OCI-LY1 (cell line): ENCODE measurements around the gene HNRNPC.

Experiments
- EZH2 ChIP-seq: fragments of 200-600 bp; sonication (generic), shearing (Covaris generic); IDR thresholded peaks from 2 replicates; pipeline ENCODE4 v1.8.0; 2017; ENCODE audit warnings: borderline replicate concordance, mixed run types, mild to moderate bottlenecking, antibody characterized with exemption, low read length, moderate library complexity, mixed read lengths
- TF ChIP-seq, protein P1 (sequence below): fragments of 200-600 bp; sonication (generic), shearing (Covaris generic); IDR thresholded peaks from 2 replicates; pipeline ENCODE4 v1.5.1; 2017; ENCODE audit warnings: mild to moderate bottlenecking, antibody characterized with exemption, low read length, moderate library complexity, mixed read lengths

- TF ChIP-seq, protein P1, sequence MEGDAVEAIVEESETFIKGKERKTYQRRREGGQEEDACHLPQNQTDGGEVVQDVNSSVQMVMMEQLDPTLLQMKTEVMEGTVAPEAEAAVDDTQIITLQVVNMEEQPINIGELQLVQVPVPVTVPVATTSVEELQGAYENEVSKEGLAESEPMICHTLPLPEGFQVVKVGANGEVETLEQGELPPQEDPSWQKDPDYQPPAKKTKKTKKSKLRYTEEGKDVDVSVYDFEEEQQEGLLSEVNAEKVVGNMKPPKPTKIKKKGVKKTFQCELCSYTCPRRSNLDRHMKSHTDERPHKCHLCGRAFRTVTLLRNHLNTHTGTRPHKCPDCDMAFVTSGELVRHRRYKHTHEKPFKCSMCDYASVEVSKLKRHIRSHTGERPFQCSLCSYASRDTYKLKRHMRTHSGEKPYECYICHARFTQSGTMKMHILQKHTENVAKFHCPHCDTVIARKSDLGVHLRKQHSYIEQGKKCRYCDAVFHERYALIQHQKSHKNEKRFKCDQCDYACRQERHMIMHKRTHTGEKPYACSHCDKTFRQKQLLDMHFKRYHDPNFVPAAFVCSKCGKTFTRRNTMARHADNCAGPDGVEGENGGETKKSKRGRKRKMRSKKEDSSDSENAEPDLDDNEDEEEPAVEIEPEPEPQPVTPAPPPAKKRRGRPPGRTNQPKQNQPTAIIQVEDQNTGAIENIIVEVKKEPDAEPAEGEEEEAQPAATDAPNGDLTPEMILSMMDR: no peak
- TF ChIP-seq EZH2: no peak
Observed at GRCh38 chr14:21313512-21313911, 44.3 kb upstream of the HNRNPC start.
